Hindlimb muscle (tissue), 1 donor: ENCODE data around the gene TIMM50. TPM values are rescaled to one million over a fixed set of nuclear protein-coding genes. Genes with fewer than 3 reads are reported as not detected.
A peak's percentile ranks its signal among the peaks of the same experiment; 100 is the strongest.

Experiments
- DNase-seq: peaks from one replicate; pipeline ENCODE4 v3.0.0-alpha.2; 2013
- polyA plus RNA-seq: library from polyadenylated mRNA; unstranded; fragments of 120-200 nt; gene quantifications from one replicate; pipeline ENCODE4 v1.2.1, GENCODE V29; 2013; ENCODE audit not compliant: insufficient read length

Gene TIMM50
- polyA plus RNA-seq, 1 donor = 53.7 TPM

GRCh38 chr19:39533791-39534190 lies 53.2 kb downstream of the TIMM50 start:
- DNase-seq = no peak

GRCh38 chr19:39539165-39539517 lies 58.5 kb downstream of the TIMM50 start:
- no peak for DNase-seq

- DNase-seq = peak; percentile 97
Measured at GRCh38 chr19:39539518-39540332, 59.1 kb downstream of the TIMM50 start, which contains the start of gene EID2. Gene EID2, minus strand, starts transcription at chr19:39540161. Its CDS starts 82 bp downstream, at chr19:39540079.

DNA sequence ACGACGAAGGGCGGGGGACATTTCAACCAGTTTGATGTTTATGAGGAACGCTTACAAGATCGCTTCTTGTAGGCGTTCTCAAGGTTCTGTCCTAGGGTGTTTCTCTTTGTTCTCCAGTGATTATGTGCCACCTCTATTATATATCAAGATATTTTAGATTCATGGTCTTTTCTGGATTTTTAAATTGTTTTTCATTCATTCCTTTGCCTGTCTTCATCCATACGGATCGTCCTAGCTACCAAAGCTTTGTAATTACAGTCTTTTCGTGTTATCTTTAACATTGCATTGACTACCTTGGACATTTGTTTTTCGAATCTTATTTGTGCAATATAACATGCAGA lies 59.7 kb downstream of the TIMM50 start:
- no peak for DNase-seq

Other genes starting within 250 kb of the TIMM50 start
- not detected for gene IFNL3, start 235.8 kb upstream of the TIMM50 start, polyA plus RNA-seq
- not detected for gene IFNL4, start 232.0 kb upstream of the TIMM50 start, polyA plus RNA-seq
- not detected for gene IFNL2, start 212.4 kb upstream of the TIMM50 start, polyA plus RNA-seq
- gene IFNL1, start 184.4 kb upstream of the TIMM50 start, polyA plus RNA-seq = not detected
- 0.99 TPM for gene LRFN1, start 160.0 kb upstream of the TIMM50 start, polyA plus RNA-seq
- 16.6 TPM for gene GMFG, start 144.8 kb upstream of the TIMM50 start, polyA plus RNA-seq
- 92.8 TPM for gene SAMD4B, start 138.4 kb upstream of the TIMM50 start, polyA plus RNA-seq
- gene PAF1, start 89.7 kb upstream of the TIMM50 start, polyA plus RNA-seq = 38.6 TPM
- 25.5 TPM for gene MED29, start 89.5 kb upstream of the TIMM50 start, polyA plus RNA-seq
- 60.1 TPM for gene ZFP36, start 74.0 kb upstream of the TIMM50 start, polyA plus RNA-seq
- gene PLEKHG2, start 68.2 kb upstream of the TIMM50 start, polyA plus RNA-seq = 54.9 TPM
- 2,118 TPM for gene RPS16, start 44.9 kb upstream of the TIMM50 start, polyA plus RNA-seq
- 87.0 TPM for gene SUPT5H, start 35.3 kb upstream of the TIMM50 start, polyA plus RNA-seq
- 0.12 TPM for gene DLL3, start 18.1 kb downstream of the TIMM50 start, polyA plus RNA-seq
- gene SELENOV, start 34.3 kb downstream of the TIMM50 start, polyA plus RNA-seq = not detected
- 2.3 TPM for gene EID2B, start 52.0 kb downstream of the TIMM50 start, polyA plus RNA-seq
- gene EID2, start 59.3 kb downstream of the TIMM50 start, polyA plus RNA-seq = 9.2 TPM
- gene LGALS13, start 121.7 kb downstream of the TIMM50 start, polyA plus RNA-seq = not detected
- not detected for gene LGALS16, start 175.1 kb downstream of the TIMM50 start, polyA plus RNA-seq
- gene LGALS14, start 223.6 kb downstream of the TIMM50 start, polyA plus RNA-seq = not detected